ENCODE data around the gene ELL2.
A peak's percentile ranks its signal among the peaks of the same experiment; 100 is the strongest.

Gene ELL2

GRCh38 chr5:95954716-95955115 is 6.9 kb downstream of the ELL2 start:
- no peak for DNase-seq

- DNase-seq: no peak
These were observed 8.5 kb downstream of the ELL2 start for GRCh38 chr5:95953021-95953702.

GRCh38 chr5:95951916-95952315 is 9.7 kb downstream of the ELL2 start:
- no peak for DNase-seq

GRCh38 chr5:95949810-95950209 is 11.8 kb downstream of the ELL2 start:
- DNase-seq: no peak

GRCh38 chr5:95948631-95949030 is 13.0 kb downstream of the ELL2 start:
- no peak for DNase-seq

- no peak for DNase-seq
These were observed 15.2 kb downstream of the ELL2 start for GRCh38 chr5:95946451-95946850.

GRCh38 chr5:95942968-95943367 is 18.7 kb downstream of the ELL2 start:
- DNase-seq: no peak

- no peak for DNase-seq
These were observed 19.2 kb downstream of the ELL2 start for GRCh38 chr5:95942414-95942813.

GRCh38 chr5:95941756-95942155 is 19.9 kb downstream of the ELL2 start:
- DNase-seq: peak; percentile 23

- DNase-seq: peak; percentile 59
These were observed 20.6 kb downstream of the ELL2 start for GRCh38 chr5:95940758-95941682.

GRCh38 chr5:95939465-95939864 is 22.2 kb downstream of the ELL2 start:
- no peak for DNase-seq

GRCh38 chr5:95938766-95939165 is 22.9 kb downstream of the ELL2 start:
- no peak for DNase-seq

- DNase-seq: no peak
These were observed 23.3 kb downstream of the ELL2 start for GRCh38 chr5:95938347-95938746.

- no peak for DNase-seq
These were observed 24.0 kb downstream of the ELL2 start for GRCh38 chr5:95937607-95938152.

GRCh38 chr5:95936812-95937397 is 24.7 kb downstream of the ELL2 start:
- DNase-seq: no peak

- DNase-seq: peak; percentile 83
These were observed 26.0 kb downstream of the ELL2 start for GRCh38 chr5:95935553-95936100.

- no peak for DNase-seq
These were observed 27.3 kb downstream of the ELL2 start for GRCh38 chr5:95934207-95934804.

GRCh38 chr5:95932941-95933340 is 28.7 kb downstream of the ELL2 start:
- no peak for DNase-seq

- DNase-seq: no peak
These were observed 30.4 kb downstream of the ELL2 start for GRCh38 chr5:95931079-95931833.

GRCh38 chr5:95930141-95930930 is 31.3 kb downstream of the ELL2 start:
- no peak for DNase-seq

- no peak for DNase-seq
These were observed 32.9 kb downstream of the ELL2 start for GRCh38 chr5:95928724-95929253.
